GM12801 (cell line): Measurements from ENCODE around the gene PIP5K1B.

Experiments
- TF ChIP-seq, protein P1 (sequence below): IDR thresholded peaks from one replicate; pipeline ENCODE4 v1.5.1; 2011; ENCODE audit warnings: control low read depth; ENCODE audit not compliant: insufficient read length; ENCODE audit errors: extremely low read depth

Gene PIP5K1B

GRCh38 chr9:68730570-68731235, 25.7 kb downstream of the PIP5K1B start:
- TF ChIP-seq, protein P1, sequence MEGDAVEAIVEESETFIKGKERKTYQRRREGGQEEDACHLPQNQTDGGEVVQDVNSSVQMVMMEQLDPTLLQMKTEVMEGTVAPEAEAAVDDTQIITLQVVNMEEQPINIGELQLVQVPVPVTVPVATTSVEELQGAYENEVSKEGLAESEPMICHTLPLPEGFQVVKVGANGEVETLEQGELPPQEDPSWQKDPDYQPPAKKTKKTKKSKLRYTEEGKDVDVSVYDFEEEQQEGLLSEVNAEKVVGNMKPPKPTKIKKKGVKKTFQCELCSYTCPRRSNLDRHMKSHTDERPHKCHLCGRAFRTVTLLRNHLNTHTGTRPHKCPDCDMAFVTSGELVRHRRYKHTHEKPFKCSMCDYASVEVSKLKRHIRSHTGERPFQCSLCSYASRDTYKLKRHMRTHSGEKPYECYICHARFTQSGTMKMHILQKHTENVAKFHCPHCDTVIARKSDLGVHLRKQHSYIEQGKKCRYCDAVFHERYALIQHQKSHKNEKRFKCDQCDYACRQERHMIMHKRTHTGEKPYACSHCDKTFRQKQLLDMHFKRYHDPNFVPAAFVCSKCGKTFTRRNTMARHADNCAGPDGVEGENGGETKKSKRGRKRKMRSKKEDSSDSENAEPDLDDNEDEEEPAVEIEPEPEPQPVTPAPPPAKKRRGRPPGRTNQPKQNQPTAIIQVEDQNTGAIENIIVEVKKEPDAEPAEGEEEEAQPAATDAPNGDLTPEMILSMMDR: no peak

GRCh38 chr9:68731857-68732256, 26.8 kb downstream of the PIP5K1B start:
- TF ChIP-seq, protein P1: no peak

DNA sequence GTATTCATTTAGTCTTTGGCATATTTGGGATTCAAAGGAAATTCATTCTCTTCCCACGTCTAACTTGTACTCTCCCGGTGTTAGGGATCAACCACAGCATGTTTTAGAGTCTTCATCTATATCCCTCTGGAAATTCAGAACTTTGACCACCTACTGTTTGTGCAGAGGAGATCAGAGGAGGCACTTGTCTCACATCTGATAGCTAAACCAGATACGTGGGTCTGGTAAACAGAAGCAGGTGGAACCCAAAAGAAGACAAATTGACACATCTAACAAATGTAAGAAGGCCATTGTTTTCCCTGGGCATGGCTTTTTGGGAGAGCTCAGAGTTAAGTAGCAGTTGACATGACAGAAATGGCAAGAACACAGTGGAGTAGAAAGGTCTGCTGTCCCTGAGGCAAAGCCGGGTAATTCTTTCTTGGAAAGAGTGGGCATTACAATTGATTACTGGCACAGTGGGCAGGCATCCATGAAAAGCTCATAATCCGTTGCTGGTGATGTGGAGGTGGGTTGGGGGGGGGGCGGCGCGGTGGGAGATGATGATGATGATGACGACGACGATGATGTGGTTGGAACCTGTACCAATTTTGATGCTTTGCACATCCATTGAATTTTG, 27.5 kb downstream of the PIP5K1B start:
- TF ChIP-seq, protein P1: no peak

- TF ChIP-seq, protein P1: no peak
Measured at GRCh38 chr9:68733021-68733405, 28.0 kb downstream of the PIP5K1B start.

GRCh38 chr9:68738358-68738757, 33.3 kb downstream of the PIP5K1B start:
- TF ChIP-seq, protein P1: no peak

DNA sequence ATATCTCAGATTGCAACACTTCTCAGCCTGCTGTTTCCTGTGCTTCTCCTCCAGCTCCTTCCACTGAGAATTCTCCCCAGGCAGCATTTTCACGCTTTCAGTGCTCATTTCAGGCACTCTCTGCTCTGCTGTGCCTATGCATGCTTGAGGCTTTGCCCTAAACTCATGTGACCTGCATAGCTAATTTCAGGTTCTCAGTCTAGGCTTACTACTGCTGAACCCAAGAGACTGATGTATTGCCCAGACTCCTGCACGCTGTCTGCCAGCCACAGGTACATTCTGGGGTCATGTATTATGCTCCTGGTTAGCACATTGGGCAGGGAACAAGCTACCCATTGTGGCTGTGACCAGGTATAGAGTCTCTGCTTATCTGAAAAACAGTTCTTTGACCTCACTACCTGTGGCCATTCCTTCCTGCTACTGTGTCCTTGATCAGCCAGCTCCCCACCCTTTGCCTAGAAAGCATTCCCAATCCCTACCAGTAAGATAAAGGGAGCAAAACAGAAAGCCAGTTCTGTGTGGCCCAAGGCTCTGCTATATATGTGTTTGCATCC, 34.7 kb downstream of the PIP5K1B start:
- TF ChIP-seq, protein P1: no peak

- TF ChIP-seq, protein P1: no peak
Measured at GRCh38 chr9:68740561-68740960, 35.5 kb downstream of the PIP5K1B start.
